Caco-2 (cell line): ENCODE data around the gene EPHB2. TPM values are rescaled to one million over a fixed set of nuclear protein-coding genes. Genes with fewer than 3 reads are reported as not detected.

Experiments used
- BruUV-seq: library from RNA; stranded (reverse); fragments of 400-500 nt; replicated peaks from 2 replicates; lab custom pipeline; 2021; lab: Mats Ljungman, UMichigan
- CTCF ChIA-PET: fragments of 300-600 bp; sonication (Branson Sonifier 250); formaldehyde crosslinking; loops from one replicate; lab custom pipeline; 2022; ENCODE audit warnings: antibody characterized with exemption; lab: Charles Lee
- POLR2A ChIA-PET: fragments of 300-600 bp; sonication (Branson Sonifier 250); formaldehyde crosslinking; loops from one replicate; lab custom pipeline; 2022; ENCODE audit warnings: antibody characterized with exemption; lab: Charles Lee
- DNase-seq, 2 experiments: peaks; one replicate each; pipeline versions ENCODE4 v3.0.0 to v3.0.0-alpha.2; 2020 to 2022
- H3K27me3 ChIP-seq: replicated peaks from 2 replicates; pipeline ENCODE4 v1.6.0; 2011; ENCODE audit warnings: low read length; ENCODE audit not compliant: control insufficient read depth, insufficient read depth
- H3K36me3 ChIP-seq: 2 replicates; pipeline ENCODE4 v1.5.1; 2011; ENCODE audit warnings: low read length; ENCODE audit not compliant: control insufficient read depth, insufficient read depth
- H3K4me1 ChIP-seq: fragments of 250-450 bp; sonication (Bioruptor Pico); 2 replicates; pipeline ENCODE4 v1.5.1; 2020; ENCODE audit warnings: mild to moderate bottlenecking
- H3K4me3 ChIP-seq: 2 replicates; pipeline ENCODE4 v1.5.1; 2011; ENCODE audit warnings: low read depth, mild to moderate bottlenecking, control low read depth, low read length
- H3K9me3 ChIP-seq: fragments of 250-450 bp; sonication (Bioruptor Pico); 2 replicates; pipeline ENCODE4 v1.5.1; 2020; ENCODE audit warnings: mild to moderate bottlenecking, moderate library complexity
- H3K27ac Mint-ChIP-seq: one replicate; pipeline ENCODE4 v1.8.0; 2022; ENCODE audit warnings: mixed read lengths; ENCODE audit not compliant: unreplicated experiment
- H3K27me3 Mint-ChIP-seq: one replicate; pipeline ENCODE4 v1.8.0; 2022; ENCODE audit warnings: mixed read lengths; ENCODE audit not compliant: insufficient read depth, unreplicated experiment
- H3K36me3 Mint-ChIP-seq: one replicate; pipeline ENCODE4 v1.8.0; 2022; ENCODE audit warnings: mild to moderate bottlenecking, mixed read lengths; ENCODE audit not compliant: insufficient read depth, unreplicated experiment
- H3K4me1 Mint-ChIP-seq: one replicate; pipeline ENCODE4 v1.8.0; 2022; ENCODE audit warnings: low read depth, mixed read lengths; ENCODE audit not compliant: unreplicated experiment
- H3K4me3 Mint-ChIP-seq: one replicate; pipeline ENCODE4 v1.8.0; 2022; ENCODE audit warnings: mild to moderate bottlenecking, moderate library complexity, mixed read lengths; ENCODE audit not compliant: unreplicated experiment
- H3K9me3 Mint-ChIP-seq: one replicate; pipeline ENCODE4 v1.8.0; 2022; ENCODE audit warnings: mixed read lengths; ENCODE audit not compliant: unreplicated experiment
- intact Hi-C: fragments of 100-400 bp; cut with micrococcal nuclease; formaldehyde crosslinking; loops from one replicate; pipeline ENCODE4 v1.10.0; 2022; ENCODE audit not compliant: unreplicated experiment
- total RNA-seq: library from RNA; stranded (reverse); gene quantifications from 2 replicates; pipeline ENCODE4 v1.2.3, GENCODE V29; 2022
- TF ChIP-seq, protein P1 (sequence below), 2 experiments: fragments of 200-600 bp in 1 of 2; IDR thresholded peaks; 1 replicate in 1 of 2; 2 replicates in 1 of 2; pipeline versions ENCODE4 v1.5.1 to v1.8.0; 2011 to 2022; ENCODE audit warnings: antibody characterized with exemption in 1 of 2, control low read depth in 1 of 2, inconsistent platforms in 1 of 2, low read depth in 1 of 2, low read length in 1 of 2, mild to moderate bottlenecking in 1 of 2, moderate library complexity in 1 of 2; ENCODE audit not compliant: insufficient read depth in 1 of 2, severe bottlenecking in 1 of 2, unreplicated experiment in 1 of 2

The EPHB2 gene
- total RNA-seq, 1 experiment from 2014 or later = 30.1 TPM

DNA sequence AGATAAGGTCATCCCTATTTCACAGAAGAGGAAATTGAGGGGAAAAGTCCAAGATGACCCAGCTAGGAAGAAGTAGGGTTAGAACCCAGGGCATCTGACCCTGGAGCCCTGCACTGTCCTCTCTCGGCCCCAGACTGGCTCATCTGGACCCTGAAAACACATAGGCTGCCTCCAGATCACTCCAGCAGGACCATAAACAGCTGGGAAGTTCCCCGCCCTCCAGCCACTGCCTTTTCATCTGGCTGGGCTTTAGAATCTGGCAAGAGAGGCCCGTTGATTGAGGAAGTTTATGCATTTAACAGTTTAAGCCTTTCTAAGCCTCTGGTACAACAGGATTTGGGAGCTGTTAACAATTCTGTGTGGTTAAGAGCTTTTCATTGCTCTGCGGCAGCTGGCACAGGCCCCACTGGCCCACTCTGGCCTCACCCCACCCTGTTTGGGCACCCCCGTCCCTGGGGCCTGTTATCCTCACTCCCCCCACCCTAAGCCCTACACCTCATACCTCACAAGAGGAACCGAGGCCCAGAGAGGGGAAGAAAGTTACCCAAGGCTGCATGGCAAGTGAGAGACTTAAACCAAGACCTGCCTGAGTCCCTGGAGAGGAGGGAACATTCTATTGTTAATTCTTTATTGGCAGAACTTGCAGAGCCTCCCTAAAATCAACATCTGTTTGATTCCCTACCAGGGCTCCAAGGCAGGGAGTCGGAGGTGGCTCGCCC is 84.2 kb downstream of the EPHB2 start:
- Histone ChIP-seq H3K9me3 (no peaks in the 10 kb centered on the region), H3K36me3 (no peaks in the 10 kb centered on the region), H3K4me3 (no peak overlapping the region), H3K4me1 (peaks cover 16% of the 10 kb centered on the region; the same call in 1 of the 2 replicates), H3K27me3 (no peaks in the 10 kb centered on the region)
- TF ChIP-seq, protein P1, sequence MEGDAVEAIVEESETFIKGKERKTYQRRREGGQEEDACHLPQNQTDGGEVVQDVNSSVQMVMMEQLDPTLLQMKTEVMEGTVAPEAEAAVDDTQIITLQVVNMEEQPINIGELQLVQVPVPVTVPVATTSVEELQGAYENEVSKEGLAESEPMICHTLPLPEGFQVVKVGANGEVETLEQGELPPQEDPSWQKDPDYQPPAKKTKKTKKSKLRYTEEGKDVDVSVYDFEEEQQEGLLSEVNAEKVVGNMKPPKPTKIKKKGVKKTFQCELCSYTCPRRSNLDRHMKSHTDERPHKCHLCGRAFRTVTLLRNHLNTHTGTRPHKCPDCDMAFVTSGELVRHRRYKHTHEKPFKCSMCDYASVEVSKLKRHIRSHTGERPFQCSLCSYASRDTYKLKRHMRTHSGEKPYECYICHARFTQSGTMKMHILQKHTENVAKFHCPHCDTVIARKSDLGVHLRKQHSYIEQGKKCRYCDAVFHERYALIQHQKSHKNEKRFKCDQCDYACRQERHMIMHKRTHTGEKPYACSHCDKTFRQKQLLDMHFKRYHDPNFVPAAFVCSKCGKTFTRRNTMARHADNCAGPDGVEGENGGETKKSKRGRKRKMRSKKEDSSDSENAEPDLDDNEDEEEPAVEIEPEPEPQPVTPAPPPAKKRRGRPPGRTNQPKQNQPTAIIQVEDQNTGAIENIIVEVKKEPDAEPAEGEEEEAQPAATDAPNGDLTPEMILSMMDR (IDR thresholded peaks at IDR 0.05; ENCODE audit: insufficient read depth in 1 of 2, low read depth in 1 of 2, low read length in 1 of 2, severe bottlenecking in 1 of 2, unreplicated experiment in 1 of 2) = no peak
- Mint-ChIP-seq H3K4me3 (no peak overlapping the region), H3K27me3 (no peaks in the 10 kb centered on the region), H3K4me1 (peaks cover 18% of the 10 kb centered on the region), H3K36me3 (peaks cover 15% of the 10 kb centered on the region), H3K9me3 (no peaks in the 10 kb centered on the region), H3K27ac (no peak overlapping the region)
- no peak for DNase-seq
- POLR2A ChIA-PET = no interaction called here
- intact Hi-C loops = loop anchor here (5.0 kb wide), 1 partner anchor 93 kb away; no protein-coding TSS in a partner anchor
- BruUV-seq = no TSS peak
- CTCF ChIA-PET = interaction anchor here (1.0 kb wide), 1 partner anchor 63 kb away, joined by 3 read pairs; no protein-coding TSS in a partner anchor

DNA sequence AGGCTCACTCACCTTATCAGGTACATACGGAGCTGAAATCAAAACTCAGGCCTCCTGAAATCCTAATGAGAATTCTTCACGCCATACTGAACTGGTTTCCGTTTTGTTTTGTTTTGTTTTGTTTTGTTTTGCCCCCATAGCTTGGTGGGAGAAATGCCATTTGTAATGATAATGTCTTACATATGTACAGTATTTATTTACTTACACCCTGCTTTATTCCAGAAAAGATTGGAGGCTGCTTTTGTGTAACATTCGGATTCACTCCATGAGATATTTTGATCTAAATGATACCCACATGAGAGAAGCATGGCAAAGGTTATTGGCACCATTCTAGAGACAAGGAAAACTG is 84.7 kb downstream of the EPHB2 start:
- no peaks in the 10 kb centered on the region for H3K9me3 ChIP-seq
- intact Hi-C loops = no loop called here
- no peaks in the 10 kb centered on the region for H3K36me3 ChIP-seq
- TF ChIP-seq, protein P1 (IDR thresholded peaks at IDR 0.05; ENCODE audit: insufficient read depth in 1 of 2, low read depth in 1 of 2, low read length in 1 of 2, severe bottlenecking in 1 of 2, unreplicated experiment in 1 of 2) = no peak
- H3K4me1 Mint-ChIP-seq = peaks cover 13% of the 10 kb centered on the region
- no peak for DNase-seq
- H3K36me3 Mint-ChIP-seq = peaks cover 15% of the 10 kb centered on the region
- H3K4me3 Mint-ChIP-seq = no peak overlapping the region
- no peak overlapping the region for H3K27ac Mint-ChIP-seq
- no peaks in the 10 kb centered on the region for H3K27me3 Mint-ChIP-seq
- no TSS peak for BruUV-seq
- H3K9me3 Mint-ChIP-seq = no peaks in the 10 kb centered on the region
- peaks cover 15% of the 10 kb centered on the region; the same call in 1 of the 2 replicates for H3K4me1 ChIP-seq
- no peak overlapping the region for H3K4me3 ChIP-seq
- H3K27me3 ChIP-seq = no peaks in the 10 kb centered on the region
- CTCF ChIA-PET = interaction anchor here (1.0 kb wide), 1 partner anchor 63 kb away, joined by 3 read pairs; no protein-coding TSS in a partner anchor
- POLR2A ChIA-PET = no interaction called here

DNA sequence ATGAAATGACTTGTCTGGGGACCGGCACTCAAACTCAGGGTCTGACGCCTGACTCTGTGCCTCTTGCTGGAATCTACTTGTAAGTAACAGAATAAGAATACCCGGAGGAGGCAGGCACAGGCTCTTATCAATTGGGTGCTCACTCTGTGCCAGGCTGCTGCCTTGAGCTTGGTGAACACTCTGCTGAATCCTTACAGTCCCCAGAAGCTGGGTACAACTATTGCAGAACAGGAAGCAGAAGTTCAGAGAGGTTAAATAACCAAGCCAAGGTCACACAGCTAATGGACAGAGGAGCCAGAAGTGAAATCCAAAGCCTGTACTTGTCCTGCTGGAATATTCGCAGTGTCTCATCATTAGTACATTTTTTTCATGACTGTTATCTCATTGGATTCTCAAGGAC is 86.0 kb downstream of the EPHB2 start:
- peaks cover 6% of the 10 kb centered on the region for H3K4me1 Mint-ChIP-seq
- no peak overlapping the region for H3K27ac Mint-ChIP-seq
- ChIA-PET CTCF (no interaction called here), POLR2A (no interaction called here)
- Histone ChIP-seq H3K9me3 (no peaks in the 10 kb centered on the region), H3K36me3 (no peaks in the 10 kb centered on the region), H3K4me3 (no peak overlapping the region), H3K4me1 (peaks cover 10% of the 10 kb centered on the region; the same call in 1 of the 2 replicates), H3K27me3 (no peaks in the 10 kb centered on the region)
- H3K27me3 Mint-ChIP-seq = no peaks in the 10 kb centered on the region
- no TSS peak for BruUV-seq
- peaks cover 10% of the 10 kb centered on the region for H3K36me3 Mint-ChIP-seq
- H3K9me3 Mint-ChIP-seq = no peaks in the 10 kb centered on the region
- intact Hi-C loops = no loop called here
- TF ChIP-seq, protein P1 (IDR thresholded peaks at IDR 0.05; ENCODE audit: insufficient read depth in 1 of 2, low read depth in 1 of 2, low read length in 1 of 2, severe bottlenecking in 1 of 2, unreplicated experiment in 1 of 2) = no peak
- DNase-seq = no peak
- H3K4me3 Mint-ChIP-seq = no peak overlapping the region
